HL-60 (cell line): ENCODE measurements around the gene NRP2.

ENCODE experiments used
- DNase-seq, 2 experiments: peaks; one replicate each; pipeline ENCODE4 v3.0.0-alpha.2; 2010 to 2020; ENCODE audit warnings: low read depth in 1 of 2, low spot score in 1 of 2
- H3K27ac ChIP-seq: fragments of 250-450 bp; sonication (Bioruptor Pico); replicated peaks from 2 replicates; pipeline ENCODE4 v1.5.1; 2020; ENCODE audit warnings: mild to moderate bottlenecking, moderate library complexity
- H3K27me3 ChIP-seq: fragments of 250-450 bp; sonication (Bioruptor Pico); 2 replicates; pipeline ENCODE4 v1.5.1; 2021; ENCODE audit warnings: mild to moderate bottlenecking, moderate library complexity; ENCODE audit not compliant: insufficient read depth, poor library complexity, severe bottlenecking
- H3K4me3 ChIP-seq: replicated peaks from 2 replicates; pipeline ENCODE4 v1.5.1; 2011; ENCODE audit warnings: mild to moderate bottlenecking, control low read depth, low read length; ENCODE audit not compliant: insufficient read depth
- GABPA ChIP-seq: IDR thresholded peaks from 2 replicates; pipeline ENCODE4 v1.6.1; 2012; ENCODE audit warnings: low read depth
- POLR2AphosphoS5 ChIP-seq: IDR thresholded peaks from 2 replicates; pipeline ENCODE4 v1.6.1; 2012; ENCODE audit warnings: low read depth
- SPI1 ChIP-seq: IDR thresholded peaks from 2 replicates; pipeline ENCODE4 v1.6.1; 2012; ENCODE audit warnings: low read depth, mild to moderate bottlenecking, borderline replicate concordance
- TF ChIP-seq, protein P1 (sequence below): IDR thresholded peaks from 2 replicates; pipeline ENCODE4 v1.6.1; 2012; ENCODE audit warnings: low read depth; ENCODE audit not compliant: insufficient replicate concordance
- TF ChIP-seq, protein P2 (sequence below): IDR thresholded peaks from one replicate; pipeline ENCODE4 v1.5.1; 2011; ENCODE audit warnings: low read length, control low read depth, inconsistent platforms; ENCODE audit not compliant: insufficient read depth

The NRP2 gene

DNA sequence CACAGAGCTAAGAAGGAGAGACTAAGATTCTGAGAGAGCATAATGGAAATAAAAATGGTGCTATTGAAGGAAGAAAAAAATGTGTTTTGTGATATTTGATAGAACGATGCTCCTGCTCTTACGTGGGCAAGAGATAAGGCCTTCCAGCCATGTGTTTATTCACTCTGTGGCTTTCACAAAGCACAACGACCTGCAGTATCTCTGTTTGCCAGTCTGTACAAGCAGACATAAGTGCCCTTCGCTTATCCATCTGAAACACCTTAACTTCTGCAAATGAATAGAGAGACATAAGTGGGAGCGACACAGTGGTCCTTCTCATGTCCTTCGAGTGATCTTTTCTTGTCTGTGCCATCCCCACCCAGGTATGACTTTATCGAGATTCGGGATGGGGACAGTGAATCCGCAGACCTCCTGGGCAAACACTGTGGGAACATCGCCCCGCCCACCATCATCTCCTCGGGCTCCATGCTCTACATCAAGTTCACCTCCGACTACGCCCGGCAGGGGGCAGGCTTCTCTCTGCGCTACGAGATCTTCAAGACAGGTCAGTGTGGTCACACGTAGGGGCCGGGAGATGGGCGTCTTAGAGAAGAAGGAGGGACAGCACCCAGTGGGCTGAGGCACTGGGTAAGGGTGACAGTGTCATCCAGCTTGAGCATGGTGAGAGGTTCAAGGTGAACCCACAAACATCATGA lies 33.7 kb downstream of the NRP2 start:
- Histone ChIP-seq H3K27me3 (peaks cover 8% of the 10 kb centered on the region), H3K27ac (no peak overlapping the region), H3K4me3 (no peak overlapping the region)
- TF ChIP-seq, protein P1, sequence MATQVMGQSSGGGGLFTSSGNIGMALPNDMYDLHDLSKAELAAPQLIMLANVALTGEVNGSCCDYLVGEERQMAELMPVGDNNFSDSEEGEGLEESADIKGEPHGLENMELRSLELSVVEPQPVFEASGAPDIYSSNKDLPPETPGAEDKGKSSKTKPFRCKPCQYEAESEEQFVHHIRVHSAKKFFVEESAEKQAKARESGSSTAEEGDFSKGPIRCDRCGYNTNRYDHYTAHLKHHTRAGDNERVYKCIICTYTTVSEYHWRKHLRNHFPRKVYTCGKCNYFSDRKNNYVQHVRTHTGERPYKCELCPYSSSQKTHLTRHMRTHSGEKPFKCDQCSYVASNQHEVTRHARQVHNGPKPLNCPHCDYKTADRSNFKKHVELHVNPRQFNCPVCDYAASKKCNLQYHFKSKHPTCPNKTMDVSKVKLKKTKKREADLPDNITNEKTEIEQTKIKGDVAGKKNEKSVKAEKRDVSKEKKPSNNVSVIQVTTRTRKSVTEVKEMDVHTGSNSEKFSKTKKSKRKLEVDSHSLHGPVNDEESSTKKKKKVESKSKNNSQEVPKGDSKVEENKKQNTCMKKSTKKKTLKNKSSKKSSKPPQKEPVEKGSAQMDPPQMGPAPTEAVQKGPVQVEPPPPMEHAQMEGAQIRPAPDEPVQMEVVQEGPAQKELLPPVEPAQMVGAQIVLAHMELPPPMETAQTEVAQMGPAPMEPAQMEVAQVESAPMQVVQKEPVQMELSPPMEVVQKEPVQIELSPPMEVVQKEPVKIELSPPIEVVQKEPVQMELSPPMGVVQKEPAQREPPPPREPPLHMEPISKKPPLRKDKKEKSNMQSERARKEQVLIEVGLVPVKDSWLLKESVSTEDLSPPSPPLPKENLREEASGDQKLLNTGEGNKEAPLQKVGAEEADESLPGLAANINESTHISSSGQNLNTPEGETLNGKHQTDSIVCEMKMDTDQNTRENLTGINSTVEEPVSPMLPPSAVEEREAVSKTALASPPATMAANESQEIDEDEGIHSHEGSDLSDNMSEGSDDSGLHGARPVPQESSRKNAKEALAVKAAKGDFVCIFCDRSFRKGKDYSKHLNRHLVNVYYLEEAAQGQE: no peak
- TF ChIP-seq GABPA: no peak
- no peak for TF ChIP-seq SPI1
- TF ChIP-seq, protein P2, sequence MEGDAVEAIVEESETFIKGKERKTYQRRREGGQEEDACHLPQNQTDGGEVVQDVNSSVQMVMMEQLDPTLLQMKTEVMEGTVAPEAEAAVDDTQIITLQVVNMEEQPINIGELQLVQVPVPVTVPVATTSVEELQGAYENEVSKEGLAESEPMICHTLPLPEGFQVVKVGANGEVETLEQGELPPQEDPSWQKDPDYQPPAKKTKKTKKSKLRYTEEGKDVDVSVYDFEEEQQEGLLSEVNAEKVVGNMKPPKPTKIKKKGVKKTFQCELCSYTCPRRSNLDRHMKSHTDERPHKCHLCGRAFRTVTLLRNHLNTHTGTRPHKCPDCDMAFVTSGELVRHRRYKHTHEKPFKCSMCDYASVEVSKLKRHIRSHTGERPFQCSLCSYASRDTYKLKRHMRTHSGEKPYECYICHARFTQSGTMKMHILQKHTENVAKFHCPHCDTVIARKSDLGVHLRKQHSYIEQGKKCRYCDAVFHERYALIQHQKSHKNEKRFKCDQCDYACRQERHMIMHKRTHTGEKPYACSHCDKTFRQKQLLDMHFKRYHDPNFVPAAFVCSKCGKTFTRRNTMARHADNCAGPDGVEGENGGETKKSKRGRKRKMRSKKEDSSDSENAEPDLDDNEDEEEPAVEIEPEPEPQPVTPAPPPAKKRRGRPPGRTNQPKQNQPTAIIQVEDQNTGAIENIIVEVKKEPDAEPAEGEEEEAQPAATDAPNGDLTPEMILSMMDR: no peak
- no peak for TF ChIP-seq POLR2AphosphoS5
- no peak for DNase-seq

DNA sequence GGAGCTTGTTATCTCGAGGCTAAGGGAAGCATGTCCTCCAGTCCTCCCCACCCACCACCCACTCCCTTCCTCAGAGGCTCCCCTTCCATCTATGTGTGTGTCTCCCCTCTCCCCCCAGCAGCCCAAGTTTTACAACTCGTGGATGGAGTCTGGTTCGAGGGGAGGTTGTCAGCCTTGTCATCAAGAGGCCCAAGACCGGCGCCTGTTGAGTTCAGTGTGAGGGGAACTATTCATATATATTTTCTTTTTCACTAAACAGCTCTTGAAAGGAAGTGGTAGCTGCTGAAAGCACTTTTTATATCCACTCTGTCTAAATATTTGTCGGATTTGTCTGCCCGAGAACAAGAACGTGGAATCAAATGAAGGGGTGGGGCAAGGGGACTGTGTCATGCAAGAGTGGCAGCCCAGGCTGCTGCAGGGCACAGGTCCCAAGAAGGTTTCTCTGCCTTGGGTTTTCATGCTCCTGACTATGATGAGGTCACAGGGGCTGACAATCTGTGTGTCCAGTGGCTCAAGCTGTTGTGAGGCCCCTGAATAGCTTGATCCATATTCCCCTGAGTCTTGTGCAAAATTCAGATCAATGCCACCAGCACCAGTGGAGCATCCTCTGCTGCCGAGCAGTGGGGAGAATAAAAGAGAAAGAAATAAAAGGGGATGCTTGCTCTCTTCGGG lies 35.0 kb downstream of the NRP2 start:
- no peak overlapping the region for H3K27ac ChIP-seq
- DNase-seq: no peak
- TF ChIP-seq POLR2AphosphoS5: no peak
- TF ChIP-seq, protein P1: no peak
- no peak for TF ChIP-seq SPI1
- TF ChIP-seq, protein P2: no peak
- TF ChIP-seq GABPA: no peak
- no peak overlapping the region for H3K4me3 ChIP-seq
- peaks cover 3% of the 10 kb centered on the region for H3K27me3 ChIP-seq

DNA sequence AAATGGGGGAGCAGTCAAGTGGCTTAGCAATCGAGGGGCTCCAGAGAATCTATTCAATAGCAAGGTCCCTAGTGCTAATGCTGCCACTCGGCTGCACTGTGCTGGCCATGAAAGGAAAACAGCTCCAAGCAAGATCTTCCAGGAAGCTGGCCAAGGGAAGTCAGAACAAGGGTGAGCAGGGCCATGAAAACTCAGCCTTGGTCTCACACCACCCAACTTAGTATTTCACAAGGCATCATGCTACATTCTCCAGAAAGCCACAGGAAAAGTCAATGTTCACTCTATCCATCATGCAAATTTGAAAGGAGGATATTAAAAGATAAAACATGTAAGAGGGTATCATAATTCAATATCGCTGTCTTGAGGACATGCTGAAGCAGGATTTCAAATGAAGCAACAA lies 35.7 kb downstream of the NRP2 start:
- no peak for DNase-seq
- H3K27me3 ChIP-seq: no peaks in the 10 kb centered on the region
- no peak overlapping the region for H3K4me3 ChIP-seq
- TF ChIP-seq, protein P1: no peak
- TF ChIP-seq GABPA (no peak), POLR2AphosphoS5 (no peak), SPI1 (no peak)
- TF ChIP-seq, protein P2: no peak
- no peak overlapping the region for H3K27ac ChIP-seq
